GM12878 (cell line): ENCODE results near the gene TIAM1. TPM values are rescaled to one million over a fixed set of nuclear protein-coding genes. Genes with fewer than 3 reads are reported as not detected.

ENCODE experiments used
- ATAC-seq: fragments of 200-7000 bp; cut with Tn5 transposase; 3 replicates; pipeline ENCODE4 v1.9.1; 2020; ENCODE audit warnings: mild to moderate bottlenecking, moderate library complexity
- BruUV-seq: library from RNA; stranded (reverse); fragments of 400-500 nt; replicated peaks from 2 replicates; lab custom pipeline; 2021; lab: Mats Ljungman, UMichigan
- CTCF ChIA-PET: fragments of 300-600 bp; sonication (Branson Sonifier 250); formaldehyde crosslinking; extraction: SDS; loops from one replicate; lab custom pipeline; 2021; ENCODE audit warnings: inconsistent platforms; lab: Yijun Ruan, JAX
- POLR2A ChIA-PET: fragments of 350-600 bp; formaldehyde crosslinking; extraction: SDS; loops from one replicate; lab custom pipeline; 2021; ENCODE audit warnings: inconsistent platforms; lab: Charles Lee
- RAD21 ChIA-PET: fragments of 300-600 bp; sonication (Branson Sonifier 250); formaldehyde crosslinking; loops from one replicate; lab custom pipeline; 2023; ENCODE audit warnings: antibody characterized with exemption; ENCODE audit not compliant: unreplicated experiment; lab: Charles Lee
- SMC1A ChIA-PET: fragments of 300-600 bp; sonication (Branson Sonifier 250); formaldehyde crosslinking; loops from one replicate; lab custom pipeline; 2023; ENCODE audit not compliant: unreplicated experiment, uncharacterized antibody; lab: Charles Lee
- DNase-seq: peaks from one replicate; pipeline ENCODE4 v3.0.0-alpha.2; 2011; ENCODE audit warnings: low read depth, low spot score
- FAIRE-seq: peaks from 3 replicates; lab custom pipeline; 2011; peaks lifted over from hg19 to GRCh38; lab: Jason Lieb, UNC
- H2AFZ ChIP-seq: 2 replicates; pipeline ENCODE4 v1.6.0; 2011; ENCODE audit warnings: low read depth, low read length, control low read depth; ENCODE audit not compliant: control insufficient read depth
- H3K27ac ChIP-seq: 2 replicates; pipeline ENCODE4 v1.5.1; 2011; ENCODE audit warnings: control low read depth; ENCODE audit not compliant: control insufficient read depth, insufficient read depth
- H3K27me3 ChIP-seq, 2 experiments: replicated peaks in 1 of 2; 2 replicates each; pipeline versions ENCODE4 v1.6.0 to v1.6.1; 2011; ENCODE audit warnings: low read length in 1 of 2; ENCODE audit not compliant: control insufficient read depth in 2 of 2, insufficient read depth in 2 of 2
- H3K36me3 ChIP-seq, 2 experiments: 2 replicates each; pipeline ENCODE4 v1.5.1; 2011; ENCODE audit warnings: low read length in 1 of 2; ENCODE audit not compliant: control insufficient read depth in 2 of 2, insufficient read depth in 2 of 2
- H3K4me1 ChIP-seq: 2 replicates; pipeline ENCODE4 v1.6.1; 2011; ENCODE audit warnings: mild to moderate bottlenecking, low read length, moderate library complexity, mixed read lengths; ENCODE audit not compliant: control insufficient read depth, insufficient read depth
- H3K4me2 ChIP-seq: 2 replicates; pipeline ENCODE4 v1.6.0; 2011; ENCODE audit warnings: control low read depth; ENCODE audit not compliant: control insufficient read depth, insufficient read depth
- H3K4me3 ChIP-seq: fragments of 200-600 bp; sonication (generic); 2 replicates; pipeline ENCODE4 v1.5.1; 2016
- H3K79me2 ChIP-seq: 2 replicates; pipeline ENCODE4 v1.6.0; 2011; ENCODE audit warnings: low read length; ENCODE audit not compliant: control insufficient read depth, insufficient read depth
- H3K9ac ChIP-seq: 2 replicates; pipeline ENCODE4 v1.8.0; 2011; ENCODE audit warnings: low read length, control low read depth, mixed read lengths; ENCODE audit not compliant: control insufficient read depth, insufficient read depth
- H3K9me3 ChIP-seq: replicated peaks from 3 replicates; pipeline ENCODE4 v1.5.1; 2011; ENCODE audit warnings: mild to moderate bottlenecking, low read length; ENCODE audit not compliant: control insufficient read depth, insufficient read depth
- H4K20me1 ChIP-seq: 2 replicates; pipeline ENCODE4 v1.6.0; 2011; ENCODE audit not compliant: control insufficient read depth, insufficient read depth
- ATF2 ChIP-seq: IDR thresholded peaks from 2 replicates; pipeline ENCODE4 v1.6.1; 2012; ENCODE audit warnings: low read length, inconsistent platforms
- BRCA1 ChIP-seq: IDR thresholded peaks from 2 replicates; pipeline ENCODE4 v1.6.1; 2011; ENCODE audit warnings: low read depth, low read length, improper control_type of control experiment
- CEBPB ChIP-seq, 2 experiments: fragments of 150-350 bp in 1 of 2; IDR thresholded peaks; 2 replicates each; pipeline ENCODE4 v1.6.1; 2012 to 2014; ENCODE audit warnings: low read depth in 2 of 2, low read length in 2 of 2, borderline replicate concordance in 1 of 2, inconsistent platforms in 1 of 2
- CUX1 ChIP-seq: IDR thresholded peaks from 2 replicates; pipeline ENCODE4 v1.6.1; 2012; ENCODE audit warnings: improper control_type of control experiment, low read depth, low read length; ENCODE audit not compliant: insufficient replicate concordance
- FOS ChIP-seq: IDR thresholded peaks from 3 replicates; pipeline ENCODE4 v1.6.1; 2011; ENCODE audit warnings: borderline replicate concordance; ENCODE audit not compliant: insufficient read length; ENCODE audit errors: extremely low read depth
- MTA3 ChIP-seq: IDR thresholded peaks from 2 replicates; pipeline ENCODE4 v1.6.1; 2012; ENCODE audit warnings: low read length, inconsistent platforms, borderline replicate concordance
- POU2F2 ChIP-seq: IDR thresholded peaks from 3 replicates; pipeline ENCODE4 v1.6.1; 2011; ENCODE audit warnings: low read depth, mild to moderate bottlenecking, low read length, borderline replicate concordance
- REST ChIP-seq: IDR thresholded peaks from 2 replicates; pipeline ENCODE4 v1.6.1; 2012; ENCODE audit warnings: mild to moderate bottlenecking, low read depth, low read length
- WGBS: methylation state at CpG from one replicate; pipeline ENCODE4 v1.1.6; 2016; ENCODE audit warnings: low lambda C conversion rate; ENCODE audit not compliant: insufficient replicate concordance, insufficient coverage; ENCODE audit errors: missing lambda C conversion rate; 5-methylcytosine and 5-hydroxymethylcytosine counted together
- in situ Hi-C: fragments of 300-500 bp; cut with MboI; formaldehyde crosslinking; loops from 9 replicates; pipeline ENCODE4 v1.14.3; 2018; ENCODE audit warnings: mixed read lengths
- intact Hi-C: fragments of 100-400 bp; cut with micrococcal nuclease; formaldehyde crosslinking; loops from one replicate; pipeline ENCODE4 v1.14.2; 2022; ENCODE audit not compliant: unreplicated experiment
- polyA plus RNA-seq, 11 experiments: library from polyadenylated mRNA; depleted of rRNA in 4 of 11; unstranded in 6 of 11; stranded (reverse) in 5 of 11; fragments of >200 nt; fragmentation: Nextera tagmentation in 4 of 11; fragmentation: Illumina TruSeq in 1 of 11; extraction: Ambion mirVana in 4 of 11; extraction: Trizol in 1 of 11; gene quantifications; 1 replicate in 1 of 11; 2 replicates in 10 of 11; pipeline versions ENCODE4 v1.2.1 to v1.2.3, GENCODE V29; 2011 to 2016; ENCODE audit warnings: inconsistent platforms in 2 of 11, missing spikeins in 2 of 11, low read depth in 1 of 11
- total RNA-seq, 4 experiments: library from RNA; depleted of rRNA in 3 of 4; stranded (reverse); fragments of >200 nt in 3 of 4; fragmentation: Illumina TruSeq in 1 of 4; extraction: Trizol in 1 of 4; gene quantifications; 2 replicates each; pipeline versions ENCODE4 v1.2.1 to v1.2.3, GENCODE V29; 2013 to 2021

Gene TIAM1
- total and polyA plus RNA-seq, 10 of the 15 experiments (the other 5 are each of a cell fraction or from before 2014, with no cell fraction given), result 0.31 to 35.9 (median 0.78) TPM

DNA sequence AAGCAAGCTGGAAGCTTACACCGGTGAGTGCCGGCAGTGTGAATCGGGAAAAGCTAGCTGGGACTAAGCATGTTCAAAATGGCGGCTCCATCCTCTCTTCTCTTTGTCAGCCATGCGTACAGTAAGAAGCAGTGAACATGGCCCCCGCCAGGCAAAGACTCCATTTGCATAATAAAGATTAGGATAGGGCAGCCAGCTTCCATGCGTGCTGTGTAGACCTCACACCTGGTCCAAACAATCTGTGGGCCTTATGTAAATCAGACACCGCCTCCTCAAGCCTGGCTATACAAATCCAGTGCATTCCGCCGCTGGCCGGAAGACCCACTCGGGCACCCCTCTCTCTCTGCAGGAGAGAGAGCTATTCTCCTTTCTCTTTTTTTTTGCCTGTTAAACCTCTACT, 150.3 kb downstream of the TIAM1 start:
- no peak overlapping the region for H3K4me2 ChIP-seq
- DNase-seq (no peak), ATAC-seq (no peak), FAIRE-seq (no peak)
- in situ Hi-C loops (no loop called here), intact Hi-C loops (no loop called here)
- H3K79me2 ChIP-seq, result no peaks in the 10 kb centered on the region
- 89% methylated on average over 12 of the region's 12 CpGs for WGBS
- ChIA-PET CTCF (interaction anchor here (1.3 to 9.6 kb wide), 3 partner anchors 12 to 386 kb away, joined by 3 to 171 read pairs (median 20); no protein-coding TSS in a partner anchor), RAD21 (interaction anchor here (0.8 kb wide), 1 partner anchor 104 kb away, joined by 3 read pairs; no protein-coding TSS in a partner anchor), SMC1A (interaction anchor here (1.4 to 1.5 kb wide), 2 partner anchors 8 to 387 kb away, joined by 3 to 4 read pairs; no protein-coding TSS in a partner anchor), POLR2A (interaction anchor here (0.6 kb wide), 1 partner anchor 29 kb away, joined by 3 read pairs; no protein-coding TSS in a partner anchor)
- no peaks in the 10 kb centered on the region for H3K36me3 ChIP-seq
- no peaks in the 10 kb centered on the region for H3K4me1 ChIP-seq
- no peak overlapping the region for H3K9ac ChIP-seq
- H2AFZ ChIP-seq, result no peak overlapping the region
- no peak overlapping the region for H3K4me3 ChIP-seq
- TF ChIP-seq CUX1, result no peak
- TF ChIP-seq BRCA1, result no peak
- TF ChIP-seq ATF2, result no peak
- TF ChIP-seq REST, result no peak
- no peak for TF ChIP-seq CEBPB (IDR thresholded peaks at IDR 0.05; ENCODE audit: borderline replicate concordance in 1 of 2, low read depth in 2 of 2, low read length in 2 of 2)
- no peak for TF ChIP-seq FOS
- no peak for TF ChIP-seq MTA3
- TF ChIP-seq POU2F2, result no peak
- BruUV-seq, result no TSS peak
- no peaks in the 10 kb centered on the region for H3K9me3 ChIP-seq
- no peaks in the 10 kb centered on the region for H4K20me1 ChIP-seq
- no peak overlapping the region for H3K27ac ChIP-seq
- no peaks in the 10 kb centered on the region for H3K27me3 ChIP-seq
